Breast epithelium (tissue), 3 donors: ENCODE results near the gene MAP6.

ENCODE experiments used
- POLR2A ChIP-seq: fragments of 450-650 bp; IDR thresholded peaks from one replicate; pipeline ENCODE4 v1.6.1; 2016; ENCODE audit warnings: antibody characterized with exemption, mild to moderate bottlenecking, moderate library complexity
- POLR2AphosphoS5 ChIP-seq, 3 donors: sonication (generic); formaldehyde crosslinking; IDR thresholded peaks; one replicate each; pipeline ENCODE4 v1.6.1; 2017; ENCODE audit warnings: antibody characterized with exemption in 3 of 3
- TF ChIP-seq, protein P1 (sequence below), 3 donors: fragments of 450-650 bp; IDR thresholded peaks; one replicate each; pipeline ENCODE4 v1.5.1; 2016 to 2017; ENCODE audit warnings: antibody characterized with exemption in 3 of 3, mild to moderate bottlenecking in 3 of 3, moderate library complexity in 3 of 3

- TF ChIP-seq POLR2A, result peak; percentile 24
- TF ChIP-seq, protein P1, sequence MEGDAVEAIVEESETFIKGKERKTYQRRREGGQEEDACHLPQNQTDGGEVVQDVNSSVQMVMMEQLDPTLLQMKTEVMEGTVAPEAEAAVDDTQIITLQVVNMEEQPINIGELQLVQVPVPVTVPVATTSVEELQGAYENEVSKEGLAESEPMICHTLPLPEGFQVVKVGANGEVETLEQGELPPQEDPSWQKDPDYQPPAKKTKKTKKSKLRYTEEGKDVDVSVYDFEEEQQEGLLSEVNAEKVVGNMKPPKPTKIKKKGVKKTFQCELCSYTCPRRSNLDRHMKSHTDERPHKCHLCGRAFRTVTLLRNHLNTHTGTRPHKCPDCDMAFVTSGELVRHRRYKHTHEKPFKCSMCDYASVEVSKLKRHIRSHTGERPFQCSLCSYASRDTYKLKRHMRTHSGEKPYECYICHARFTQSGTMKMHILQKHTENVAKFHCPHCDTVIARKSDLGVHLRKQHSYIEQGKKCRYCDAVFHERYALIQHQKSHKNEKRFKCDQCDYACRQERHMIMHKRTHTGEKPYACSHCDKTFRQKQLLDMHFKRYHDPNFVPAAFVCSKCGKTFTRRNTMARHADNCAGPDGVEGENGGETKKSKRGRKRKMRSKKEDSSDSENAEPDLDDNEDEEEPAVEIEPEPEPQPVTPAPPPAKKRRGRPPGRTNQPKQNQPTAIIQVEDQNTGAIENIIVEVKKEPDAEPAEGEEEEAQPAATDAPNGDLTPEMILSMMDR (IDR thresholded peaks at IDR 0.05), result peak in 2 of 3 donors; percentile 54 to 61
- TF ChIP-seq POLR2AphosphoS5 (IDR thresholded peaks at IDR 0.05), result peak; percentile 21 to 41 (median 33)
Observed at GRCh38 chr11:75582895-75583717, 85.7 kb downstream of the MAP6 start.
